ENCODE measurements around the gene GLI2. TPM values are rescaled to one million over a fixed set of nuclear protein-coding genes. Genes with fewer than 3 reads are reported as not detected.

GLI2 gene
- total RNA-seq, 1 experiment from 2014 or later = 4.0 TPM

- POLR2A ChIA-PET (ENCODE audit: unreplicated experiment) = no interaction called here
- no peak overlapping the region for H3K27ac ChIP-seq (ENCODE audit: low read length)
Observed at GRCh38 chr2:120704696-120705095, 31.0 kb upstream of the GLI2 start.

GRCh38 chr2:120707816-120708215, 27.9 kb upstream of the GLI2 start:
- Histone ChIP-seq H3K27ac (ENCODE audit: low read length) (no peak overlapping the region), H3K27me3 (ENCODE audit: low read length) (no peaks in the 10 kb centered on the region), H4K20me1 (ENCODE audit: low read length) (no peaks in the 10 kb centered on the region), H3K4me1 (ENCODE audit: insufficient read depth, low read length) (peaks cover 28% of the 10 kb centered on the region), H2AFZ (ENCODE audit: low read length) (no peak overlapping the region), H3K9ac (ENCODE audit: low read length) (no peak overlapping the region), H3K9me2 (replicated peaks; ENCODE audit: low read length) (no peaks in the 10 kb centered on the region), H3K4me2 (ENCODE audit: low read length) (no peak overlapping the region), H3K36me3 (ENCODE audit: low read depth, low read length) (no peaks in the 10 kb centered on the region), H3F3A (ENCODE audit: low read length, unreplicated experiment) (no peaks in the 10 kb centered on the region), H3K79me2 (ENCODE audit: low read length) (no peaks in the 10 kb centered on the region), H3K9me3 (ENCODE audit: low read length) (no peaks in the 10 kb centered on the region), H3K4me3 (ENCODE audit: low read length) (no peak overlapping the region)
- ChIA-PET CTCF (no interaction called here), POLR2A (ENCODE audit: unreplicated experiment) (no interaction called here)
- ATAC-seq (no peak), DNase-seq (no peak)
- no peak for TF ChIP-seq EZH2 (IDR thresholded peaks at IDR 0.05; ENCODE audit: low read length, unreplicated experiment)
- TF ChIP-seq CTCF (conservative IDR thresholded peaks at IDR 0.05; ENCODE audit: low read depth, low read length) = no peak
- no peak for TF ChIP-seq EZH2phosphoT487 (IDR thresholded peaks at IDR 0.05; ENCODE audit: borderline replicate concordance, low read length)
- BruUV-seq (replicated peaks) = no TSS peak
- intact Hi-C loops (cut with micrococcal nuclease) = no loop called here

More at GRCh38 chr2:120704696-120705095, 31.0 kb upstream of the GLI2 start:
- Histone ChIP-seq H2AFZ (ENCODE audit: low read length) (no peak overlapping the region), H4K20me1 (ENCODE audit: low read length) (no peaks in the 10 kb centered on the region), H3K4me3 (ENCODE audit: low read length) (no peak overlapping the region), H3K4me2 (ENCODE audit: low read length) (peak overlapping the region; percentile 38), H3K9me3 (ENCODE audit: low read length) (no peaks in the 10 kb centered on the region), H3F3A (ENCODE audit: low read length, unreplicated experiment) (no peaks in the 10 kb centered on the region), H3K79me2 (ENCODE audit: low read length) (no peaks in the 10 kb centered on the region), H3K4me1 (ENCODE audit: insufficient read depth, low read length) (peaks cover 31% of the 10 kb centered on the region), H3K9ac (ENCODE audit: low read length) (no peak overlapping the region), H3K27me3 (ENCODE audit: low read length) (no peaks in the 10 kb centered on the region), H3K36me3 (ENCODE audit: low read depth, low read length) (no peaks in the 10 kb centered on the region), H3K9me2 (replicated peaks; ENCODE audit: low read length) (no peaks in the 10 kb centered on the region)
- peak; percentile 49 for DNase-seq
- CTCF ChIA-PET = no interaction called here
- TF ChIP-seq EZH2 (IDR thresholded peaks at IDR 0.05; ENCODE audit: low read length, unreplicated experiment) (no peak), CTCF (conservative IDR thresholded peaks at IDR 0.05; ENCODE audit: low read depth, low read length) (no peak), EZH2phosphoT487 (IDR thresholded peaks at IDR 0.05; ENCODE audit: borderline replicate concordance, low read length) (no peak)
- no TSS peak for BruUV-seq (replicated peaks)
- no peak for ATAC-seq
- intact Hi-C loops (cut with micrococcal nuclease) = no loop called here

GRCh38 chr2:120708944-120709607, 26.6 kb upstream of the GLI2 start:
- no peak for ATAC-seq
- Histone ChIP-seq H3K36me3 (ENCODE audit: low read depth, low read length) (no peaks in the 10 kb centered on the region), H3F3A (ENCODE audit: low read length, unreplicated experiment) (no peaks in the 10 kb centered on the region), H3K79me2 (ENCODE audit: low read length) (no peaks in the 10 kb centered on the region), H2AFZ (ENCODE audit: low read length) (no peak overlapping the region), H3K4me1 (ENCODE audit: insufficient read depth, low read length) (peaks cover 15% of the 10 kb centered on the region), H3K27ac (ENCODE audit: low read length) (no peak overlapping the region), H3K9me3 (ENCODE audit: low read length) (no peaks in the 10 kb centered on the region), H4K20me1 (ENCODE audit: low read length) (no peaks in the 10 kb centered on the region), H3K9me2 (replicated peaks; ENCODE audit: low read length) (no peaks in the 10 kb centered on the region), H3K9ac (ENCODE audit: low read length) (no peak overlapping the region), H3K4me3 (ENCODE audit: low read length) (no peak overlapping the region), H3K4me2 (ENCODE audit: low read length) (no peak overlapping the region), H3K27me3 (ENCODE audit: low read length) (no peaks in the 10 kb centered on the region)
- DNase-seq = peak; percentile 44
- CTCF ChIA-PET = no interaction called here
- BruUV-seq (replicated peaks) = no TSS peak
- POLR2A ChIA-PET (ENCODE audit: unreplicated experiment) = no interaction called here
- no peak for TF ChIP-seq EZH2 (IDR thresholded peaks at IDR 0.05; ENCODE audit: low read length, unreplicated experiment)
- TF ChIP-seq CTCF (conservative IDR thresholded peaks at IDR 0.05; ENCODE audit: low read depth, low read length) = no peak
- no peak for TF ChIP-seq EZH2phosphoT487 (IDR thresholded peaks at IDR 0.05; ENCODE audit: borderline replicate concordance, low read length)
- intact Hi-C loops (cut with micrococcal nuclease) = no loop called here

All from PC-3 (cell line).